Hematopoietic multipotent progenitor cell treated with erythropoietin and hydrocortisone succinate and interleukin-3 and kit ligand, for 8 days (in vitro differentiated cells): ENCODE results near the gene TTLL11.
"Not testable (repeated sequence)": the region's sequence is repeated elsewhere in the genome, so short reads cannot be mapped to it uniquely, and the experiment has no call there.

Source experiments
- DNase-seq: peaks from one replicate; pipeline ENCODE4 v3.0.0-alpha.2; 2015

The TTLL11 gene

GRCh38 chr9:121808781-121809180 lies 284.3 kb downstream of the TTLL11 start:
- DNase-seq: no peak

DNA sequence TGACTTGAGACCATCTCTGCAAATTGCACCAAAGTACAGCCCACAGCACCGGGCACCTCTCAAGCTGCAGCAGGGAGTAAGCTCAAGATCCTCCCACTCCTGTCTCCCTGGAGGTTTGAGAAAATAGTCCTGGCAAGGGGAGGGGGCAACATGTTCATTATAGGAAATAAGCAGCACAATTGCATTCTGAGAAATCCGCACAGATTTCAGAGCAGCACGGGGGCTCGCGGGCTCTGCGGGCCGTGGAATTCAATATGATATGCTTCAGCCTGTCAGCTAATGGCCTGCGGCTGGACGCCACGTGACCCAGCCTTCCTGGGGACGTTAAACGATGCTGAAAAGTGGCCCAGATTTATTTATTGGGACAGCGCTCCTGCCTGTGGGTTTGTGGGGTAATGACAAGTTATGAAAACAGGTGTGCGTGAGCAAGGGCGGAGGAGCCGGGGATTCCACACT lies 285.3 kb downstream of the TTLL11 start:
- no peak for DNase-seq

GRCh38 chr9:121807069-121807822 lies 285.9 kb downstream of the TTLL11 start:
- DNase-seq: no peak

GRCh38 chr9:121802753-121803152 lies 290.4 kb downstream of the TTLL11 start:
- no peak for DNase-seq

DNA sequence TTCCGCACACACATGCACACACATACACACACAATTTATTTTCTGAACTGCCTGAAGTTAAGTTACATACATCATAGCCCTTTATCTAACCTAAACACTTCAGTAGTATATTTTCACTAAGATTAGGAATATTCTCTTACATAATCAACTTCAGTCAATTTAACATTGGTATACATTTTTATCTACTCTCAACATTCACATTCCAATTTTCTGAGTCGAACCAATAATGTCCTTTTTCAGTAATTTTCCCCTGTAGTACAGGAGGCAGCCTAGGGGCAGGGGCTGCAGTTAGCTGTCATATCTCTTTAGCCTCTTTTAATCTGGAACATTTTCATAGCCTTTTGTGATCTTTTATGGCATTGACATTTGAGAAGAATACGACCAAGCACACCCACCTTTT lies 291.5 kb downstream of the TTLL11 start:
- peak; percentile 60 for DNase-seq

- no peak for DNase-seq
Measured at GRCh38 chr9:121800376-121800775, 292.7 kb downstream of the TTLL11 start.

DNA sequence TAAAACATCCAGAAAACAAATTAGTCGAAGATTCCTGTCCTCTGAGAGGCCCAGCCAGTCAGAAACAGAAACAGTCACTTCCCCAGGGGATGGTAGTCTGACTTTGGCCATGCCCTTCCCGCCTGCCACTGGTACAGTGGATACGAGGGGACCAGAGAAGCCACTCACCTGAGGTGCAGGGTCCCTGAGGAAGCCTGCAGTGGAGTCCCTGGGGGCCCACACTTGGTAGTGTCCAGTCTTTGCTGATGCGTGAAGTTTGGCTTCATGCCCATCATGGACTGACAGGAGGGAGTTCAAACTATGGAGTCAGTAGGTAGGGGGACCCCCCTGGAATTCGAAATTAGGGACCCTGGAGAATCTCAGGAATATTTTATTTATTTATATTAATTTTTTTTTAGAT lies 294.2 kb downstream of the TTLL11 start:
- no peak for DNase-seq

DNA sequence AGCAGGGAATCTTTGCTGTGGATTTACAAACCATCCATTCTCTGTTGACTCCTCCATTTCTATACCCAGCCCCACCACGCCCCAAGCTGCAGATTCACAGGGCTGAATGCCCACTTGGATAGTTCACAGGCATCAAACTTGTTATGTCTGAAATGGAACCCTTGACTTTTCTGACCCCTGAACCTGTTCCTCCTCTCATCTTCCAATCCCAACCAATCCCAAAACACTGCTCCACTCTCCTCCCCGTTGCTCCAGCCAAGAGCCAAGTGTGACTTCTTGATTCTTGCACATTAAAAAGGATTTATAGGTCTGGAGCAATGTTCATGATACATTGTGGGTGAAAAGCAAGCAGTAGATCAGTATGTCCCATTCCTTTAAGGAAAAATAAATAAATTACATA lies 296.0 kb downstream of the TTLL11 start:
- DNase-seq: no peak

DNA sequence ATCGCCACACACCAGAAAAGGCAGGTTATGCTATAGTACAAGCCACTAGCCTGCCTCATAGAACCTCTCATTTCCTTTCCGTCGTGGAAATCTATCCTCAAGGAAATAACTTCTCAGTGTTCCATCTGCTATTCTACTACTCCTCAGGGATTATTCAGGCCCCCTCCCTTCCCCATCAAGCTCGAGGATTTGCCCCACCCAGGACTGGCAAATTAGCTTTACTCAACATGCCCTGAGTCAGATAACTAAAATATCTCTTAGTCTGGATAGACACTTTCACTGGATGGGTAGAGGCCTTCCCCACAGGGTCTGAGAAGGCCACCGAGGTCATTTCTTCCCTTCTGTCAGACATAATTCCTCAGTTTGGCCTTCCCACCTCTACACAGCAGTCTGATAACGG lies 298.8 kb downstream of the TTLL11 start:
- not testable (repeated sequence) for DNase-seq

DNA sequence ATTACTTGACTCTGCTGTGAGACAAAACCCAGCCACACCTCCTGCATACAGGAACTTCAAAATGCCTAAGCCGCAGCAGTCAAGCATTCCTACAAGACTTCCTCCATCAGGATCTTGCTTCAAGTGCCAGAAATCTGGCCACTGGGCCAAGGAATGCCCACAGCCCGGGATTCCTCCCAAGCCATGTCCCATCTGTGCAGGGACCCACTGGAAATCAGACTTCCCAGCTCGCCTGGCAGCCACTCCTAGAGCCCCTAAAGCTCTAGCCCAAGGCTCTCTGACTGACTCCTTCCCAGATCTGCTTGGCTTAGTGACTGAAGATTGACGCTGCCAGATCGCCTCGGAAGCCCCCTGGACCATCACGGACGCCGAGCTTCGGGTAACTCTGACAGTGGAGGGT lies 300.6 kb downstream of the TTLL11 start:
- not testable (repeated sequence) for DNase-seq

DNA sequence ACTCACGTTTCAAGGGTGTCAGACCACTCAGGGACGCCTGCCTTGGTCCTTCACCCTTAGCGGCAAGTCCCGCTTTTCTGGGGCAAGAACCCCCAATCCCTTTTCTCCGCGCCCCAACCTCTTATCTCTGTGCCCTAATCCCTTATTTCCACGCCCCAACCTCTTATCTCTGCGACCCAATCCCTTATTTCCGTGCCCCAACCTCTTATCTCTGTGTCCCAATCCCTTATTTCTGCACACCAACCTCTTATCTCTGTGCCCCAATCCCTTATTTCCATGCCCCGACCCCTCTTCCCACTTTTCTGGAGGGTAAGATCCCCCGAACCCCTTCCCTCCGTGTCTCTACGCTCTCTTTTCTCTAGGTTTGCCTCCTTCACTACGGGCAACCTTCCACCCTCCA lies 302.3 kb downstream of the TTLL11 start:
- DNase-seq: peak; percentile 33

GRCh38 chr9:121788686-121789366 lies 304.3 kb downstream of the TTLL11 start:
- DNase-seq: no peak

DNA sequence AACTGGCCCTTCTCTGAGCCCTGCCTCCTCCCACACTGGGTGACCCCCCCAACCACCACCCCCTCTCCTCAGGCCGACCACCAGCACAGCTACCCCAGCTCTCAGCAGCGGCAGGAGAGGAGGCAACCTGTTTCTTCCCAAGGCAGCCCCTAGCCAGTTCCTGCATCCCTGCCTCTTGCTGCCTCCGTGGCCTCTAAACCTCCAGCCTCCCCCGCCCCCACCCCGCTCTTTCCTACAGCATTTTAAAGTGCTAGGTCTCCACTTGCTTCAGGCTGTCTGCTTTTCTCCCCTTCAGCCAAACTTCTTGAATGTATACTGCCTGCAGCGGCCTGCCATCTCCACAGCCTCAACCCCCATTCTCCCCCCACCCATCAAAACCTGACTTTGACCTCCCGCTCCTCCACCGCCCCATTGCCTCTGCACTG lies 306.1 kb downstream of the TTLL11 start:
- no peak for DNase-seq

DNA sequence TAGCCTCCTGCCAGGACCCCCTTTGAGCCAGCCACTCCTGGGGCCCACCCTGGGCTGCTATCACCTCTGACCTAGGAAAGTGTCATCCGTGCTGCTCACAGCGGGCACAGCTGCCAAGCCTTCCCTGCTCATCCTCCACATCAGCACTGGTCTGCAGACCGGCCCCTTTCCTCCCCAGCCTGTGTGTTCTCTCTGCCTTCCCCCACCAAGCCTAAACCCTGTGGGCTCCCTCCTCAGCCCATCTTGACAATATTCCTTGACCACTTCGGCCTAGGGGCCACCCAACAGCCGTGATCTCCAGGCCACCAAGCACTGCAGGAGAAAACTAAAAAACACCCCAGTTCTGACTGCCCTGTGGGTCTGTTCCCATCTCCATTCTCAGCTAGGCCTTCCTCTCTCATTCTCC lies 306.6 kb downstream of the TTLL11 start:
- DNase-seq: no peak

DNA sequence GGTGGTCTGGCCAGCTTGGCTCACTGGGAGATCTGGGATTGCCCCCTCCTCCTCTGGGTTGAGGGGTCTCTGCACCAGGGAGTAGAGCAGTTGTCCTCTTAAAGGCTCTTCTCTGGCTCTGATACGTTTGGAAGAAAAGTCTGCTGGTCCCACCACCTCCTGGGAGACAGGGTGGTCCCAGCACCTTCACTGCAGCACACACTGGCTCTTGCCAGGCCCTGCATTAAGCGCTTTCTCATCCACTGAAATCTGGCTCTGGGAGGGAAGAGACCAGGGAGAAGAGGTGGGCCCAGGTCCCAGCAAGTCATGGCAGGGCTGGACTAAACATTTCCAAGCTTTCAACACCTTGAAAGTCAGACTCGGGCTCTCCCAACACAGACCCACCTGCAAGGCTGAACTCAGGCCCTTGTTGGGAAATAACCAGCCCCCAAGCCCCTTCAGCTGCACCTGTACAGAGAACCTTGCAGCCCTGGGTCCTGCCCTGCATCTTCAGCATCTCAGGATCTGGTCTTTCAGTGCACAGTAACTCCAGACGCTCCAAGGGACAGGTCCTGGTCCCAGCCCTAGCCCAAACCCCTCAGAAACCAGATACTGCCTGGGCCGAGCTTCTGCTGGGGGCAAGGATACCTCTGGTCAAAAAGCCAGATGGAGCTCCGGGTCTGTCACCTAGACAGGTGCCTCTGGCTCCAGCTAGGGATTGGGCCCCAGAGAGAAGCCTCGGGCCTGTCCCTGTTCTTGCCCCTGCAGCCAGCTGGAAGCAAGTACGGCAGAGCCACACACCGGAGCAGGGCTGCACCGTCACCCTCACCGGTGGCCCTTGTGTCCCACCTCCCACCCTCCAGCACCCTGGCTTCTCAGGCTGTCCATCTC lies 307.2 kb downstream of the TTLL11 start:
- DNase-seq: no peak

- DNase-seq: peak; percentile 12
Measured at GRCh38 chr9:121784731-121785411, 308.2 kb downstream of the TTLL11 start.

DNA sequence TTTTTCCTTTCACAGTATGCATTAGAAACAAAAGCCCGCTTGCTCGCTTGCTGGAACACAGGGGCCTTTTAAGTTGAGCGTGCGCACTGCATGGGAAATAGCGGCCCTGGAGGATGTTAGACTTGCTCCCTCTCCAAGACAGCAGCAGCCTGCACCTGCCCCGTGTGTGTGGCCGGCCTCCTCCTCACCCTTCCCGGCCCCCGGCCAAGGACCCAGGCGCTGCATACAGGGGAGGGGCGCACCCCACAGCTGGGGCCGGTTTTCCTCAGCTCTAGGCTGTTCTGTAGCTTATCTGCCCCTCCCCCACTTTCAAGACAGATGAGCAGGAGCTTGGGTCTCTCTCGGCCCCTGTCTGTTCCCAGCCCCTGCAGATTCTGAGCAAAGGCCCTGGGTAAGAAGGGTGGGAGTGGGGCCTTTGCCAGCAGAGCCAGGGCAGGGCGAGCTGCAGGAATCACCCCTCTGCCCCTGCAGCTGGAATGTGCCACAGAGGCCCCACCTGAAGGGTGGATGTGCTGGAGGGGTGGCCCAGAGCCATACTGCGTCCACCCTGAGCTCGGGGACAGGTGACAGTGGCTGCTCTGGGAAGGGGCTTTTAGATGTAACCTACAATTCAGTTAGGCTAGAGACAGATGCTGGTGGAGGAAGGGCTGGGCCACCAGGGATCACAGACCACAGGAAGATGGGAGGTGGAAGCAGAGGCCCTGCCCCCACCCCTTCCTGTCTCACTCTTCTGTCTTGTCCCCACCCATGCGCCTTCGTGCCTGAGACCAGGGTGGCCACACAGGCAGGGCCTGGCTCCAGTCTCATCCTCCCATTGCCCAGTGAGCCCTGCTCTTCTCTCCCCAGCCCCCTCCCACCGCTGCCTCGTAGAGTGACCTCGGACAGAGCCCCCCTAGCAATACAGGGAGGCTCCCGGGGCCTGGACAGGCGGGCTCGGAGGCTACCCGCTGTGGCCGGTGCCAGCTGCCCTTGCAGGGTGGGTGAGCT lies 309.3 kb downstream of the TTLL11 start:
- peak; percentile 44 for DNase-seq

GRCh38 chr9:121783111-121783510 lies 310.0 kb downstream of the TTLL11 start:
- no peak for DNase-seq

DNA sequence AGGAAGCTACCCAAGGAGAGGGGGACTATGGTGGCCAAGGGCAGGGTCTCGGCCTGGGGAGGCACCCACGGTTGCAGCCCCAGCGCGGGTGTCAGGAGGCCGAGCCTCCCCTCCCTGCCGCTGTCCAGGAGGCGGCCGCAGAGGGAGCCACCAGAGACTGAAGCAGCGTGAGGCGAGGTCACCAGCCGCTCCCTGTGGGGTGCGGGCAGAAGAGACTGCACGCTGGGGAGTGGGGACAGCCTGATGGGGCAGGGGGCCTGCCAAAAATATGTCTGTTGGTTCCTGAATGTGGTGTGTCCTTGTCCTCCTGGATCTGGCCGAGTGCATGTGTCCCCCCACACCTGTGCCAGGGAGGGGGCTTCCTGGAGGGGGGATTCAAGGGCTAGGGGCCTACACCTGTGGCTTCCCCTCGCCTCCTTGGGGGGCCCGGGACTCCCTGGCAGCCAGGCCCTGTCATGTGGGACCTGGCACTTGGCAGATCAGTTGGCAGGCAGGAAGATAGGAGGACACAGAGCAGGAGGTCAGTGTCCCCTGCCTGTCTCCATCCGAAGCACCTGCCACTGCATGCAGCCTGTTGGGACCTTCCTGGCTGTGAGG lies 310.5 kb downstream of the TTLL11 start:
- no peak for DNase-seq

GRCh38 chr9:121781701-121782464 lies 311.2 kb downstream of the TTLL11 start:
- DNase-seq: no peak
